Mucosa of descending colon (tissue), 3 donors: ENCODE results near the gene RPL26. TPM values are rescaled to one million over a fixed set of nuclear protein-coding genes. Genes with fewer than 3 reads are reported as not detected.

Experiments
- ATAC-seq: fragments of 200-7000 bp; cut with Tn5 transposase; one replicate; pipeline ENCODE4 v1.9.1; 2020; ENCODE audit warnings: mild to moderate bottlenecking, moderate library complexity
- DNase-seq, 3 donors: peaks; one replicate each; pipeline ENCODE4 v3.0.0-alpha.2; 2020
- H3K36me3 ChIP-seq: fragments of 200-600 bp; one replicate; pipeline ENCODE4 v1.8.0; 2021; ENCODE audit warnings: low read depth, mild to moderate bottlenecking
- H3K4me1 ChIP-seq: fragments of 200-600 bp; one replicate; pipeline ENCODE4 v1.8.0; 2021; ENCODE audit warnings: low read depth, mild to moderate bottlenecking
- H3K4me3 ChIP-seq: fragments of 200-600 bp; one replicate; pipeline ENCODE4 v1.8.0; 2021; ENCODE audit warnings: mild to moderate bottlenecking
- H3K9me3 ChIP-seq: fragments of 200-600 bp; one replicate; pipeline ENCODE4 v1.8.0; 2021; ENCODE audit warnings: mild to moderate bottlenecking
- CTCF ChIP-seq: fragments of 200-600 bp; IDR thresholded peaks from one replicate; pipeline ENCODE4 v1.8.0; 2022; ENCODE audit warnings: antibody characterized with exemption, mild to moderate bottlenecking
- intact Hi-C, 2 donors: fragments of 100-400 bp; cut with DNase I in 1 of 2; cut with micrococcal nuclease in 1 of 2; formaldehyde crosslinking; loops; one replicate each; pipeline versions ENCODE4 v1.11.0 to v1.11.1; 2022; cut with DNase I, micrococcal nuclease
- total RNA-seq, 3 donors: library from RNA; stranded (reverse); fragmentation: NEBNext Ultra II Directional in 2 of 3; extraction: Animal tissue kit (Norgen Biotek cat#: 25700) in 2 of 3; gene quantifications; one replicate each; pipeline versions ENCODE4 v1.2.1 to v1.2.4, GENCODE V29; 2021 to 2023
- donor health status: DM: no; HTN: no; CAD: no; lungs with moderate emphysema.
- donor health status: DM: no; HTN: no; CAD: no.
- donor health status: DM: no; HTN: yes; CAD: no.

Gene RPL26
- total RNA-seq, 3 donors from 2014 or later, result 1,217 to 1,361 (median 1,229) TPM

- no peaks in the 10 kb centered on the region for H3K9me3 ChIP-seq
- no peak for DNase-seq
- ATAC-seq, result no peak
- H3K36me3 ChIP-seq, result no peaks in the 10 kb centered on the region
- no peaks in the 10 kb centered on the region for H3K4me1 ChIP-seq
- no peak for TF ChIP-seq CTCF
- H3K4me3 ChIP-seq, result no peak overlapping the region
- intact Hi-C loops, result no loop called here
These were observed 13.0 kb downstream of the RPL26 start for GRCh38 chr17:8369944-8370343.

DNA sequence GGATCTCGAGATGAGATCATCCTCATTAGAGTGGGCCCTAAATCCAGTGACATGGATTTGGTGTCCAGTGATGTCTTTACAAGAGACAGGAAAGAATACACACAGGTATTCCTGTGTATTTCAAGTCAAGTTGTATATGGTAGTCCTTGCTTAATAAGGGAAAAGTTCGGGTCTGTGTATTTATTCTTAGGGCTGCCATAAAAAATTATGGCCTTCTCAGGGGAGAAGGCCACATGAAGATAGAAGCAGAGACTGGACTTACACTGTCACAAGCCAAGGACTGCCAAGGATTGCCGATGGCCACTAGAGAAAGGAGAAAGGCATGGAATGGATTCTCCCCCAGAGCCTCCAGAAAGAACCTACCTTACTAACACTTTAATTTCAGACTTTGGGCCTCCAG lies 14.8 kb downstream of the RPL26 start:
- intact Hi-C loops, result no loop called here
- H3K4me3 ChIP-seq, result no peak overlapping the region
- no peaks in the 10 kb centered on the region for H3K4me1 ChIP-seq
- no peak for ATAC-seq
- no peak for DNase-seq
- TF ChIP-seq CTCF, result no peak
- no peaks in the 10 kb centered on the region for H3K36me3 ChIP-seq
- no peaks in the 10 kb centered on the region for H3K9me3 ChIP-seq

DNA sequence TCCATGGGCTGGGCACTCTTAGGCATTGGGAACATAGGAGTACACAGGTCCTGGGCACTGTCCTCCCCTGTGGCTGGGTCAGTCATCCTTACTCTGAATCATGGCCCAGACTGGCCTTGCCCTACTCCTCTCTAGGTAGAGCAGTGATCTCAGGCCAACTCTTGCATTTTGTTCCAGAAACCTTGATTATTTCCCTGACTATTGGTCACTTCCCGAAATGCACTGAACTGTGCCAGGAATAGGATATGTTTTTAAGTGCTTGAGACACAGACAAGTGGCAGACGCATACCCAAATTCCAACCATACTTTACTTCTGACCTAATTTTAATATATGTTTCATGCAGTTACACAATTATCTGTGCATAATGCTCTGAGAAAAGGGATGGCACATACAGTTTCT lies 16.8 kb downstream of the RPL26 start:
- DNase-seq, result no peak
- Histone ChIP-seq H3K4me1 (no peaks in the 10 kb centered on the region), H3K36me3 (no peaks in the 10 kb centered on the region), H3K9me3 (no peaks in the 10 kb centered on the region), H3K4me3 (no peak overlapping the region)
- intact Hi-C loops, result no loop called here
- no peak for TF ChIP-seq CTCF
- no peak for ATAC-seq

GRCh38 chr17:8365143-8365542 lies 17.9 kb downstream of the RPL26 start:
- DNase-seq (no peak), ATAC-seq (no peak)
- intact Hi-C loops, result no loop called here
- H3K4me3 ChIP-seq, result no peak overlapping the region
- no peak for TF ChIP-seq CTCF
- no peaks in the 10 kb centered on the region for H3K36me3 ChIP-seq
- no peaks in the 10 kb centered on the region for H3K4me1 ChIP-seq
- H3K9me3 ChIP-seq, result no peaks in the 10 kb centered on the region

DNA sequence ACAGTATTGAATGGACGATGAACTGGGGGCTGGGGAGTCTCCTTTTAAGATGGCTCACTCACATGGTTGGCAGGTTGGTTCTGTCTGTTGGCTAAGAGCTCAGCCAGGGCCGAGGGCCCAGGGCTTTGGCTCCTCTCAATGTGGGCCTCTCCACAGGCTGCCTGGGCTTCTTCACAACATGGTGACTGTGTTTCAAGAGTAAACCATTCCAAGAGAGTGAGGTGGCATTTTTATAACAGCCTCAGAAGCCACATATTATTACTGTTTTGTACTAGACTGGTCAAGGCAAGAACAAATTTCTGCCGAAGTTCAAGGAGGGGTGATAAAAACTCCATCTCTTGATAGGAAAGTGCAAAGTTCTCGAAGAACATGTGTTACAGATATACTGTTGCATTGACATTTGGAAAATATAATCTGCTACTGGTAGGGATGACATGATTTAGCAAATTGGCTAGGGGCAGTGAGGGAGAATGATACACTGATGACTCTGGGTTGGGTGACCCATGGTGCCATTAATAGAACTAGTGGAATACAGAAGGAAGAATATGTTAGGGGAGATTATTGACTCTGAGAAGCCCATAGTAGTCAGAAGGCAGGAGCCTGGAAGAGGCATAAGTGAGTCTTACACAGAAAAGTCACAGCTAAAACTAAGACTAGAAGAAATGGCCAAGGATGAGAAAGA lies 20.2 kb downstream of the RPL26 start:
- no peak for ATAC-seq
- H3K4me1 ChIP-seq, result no peaks in the 10 kb centered on the region
- no peaks in the 10 kb centered on the region for H3K36me3 ChIP-seq
- H3K9me3 ChIP-seq, result no peaks in the 10 kb centered on the region
- intact Hi-C loops, result no loop called here
- no peak for DNase-seq
- H3K4me3 ChIP-seq, result no peak overlapping the region
- no peak for TF ChIP-seq CTCF

GRCh38 chr17:8360751-8361150 lies 22.2 kb downstream of the RPL26 start:
- intact Hi-C loops, result no loop called here
- no peak for ATAC-seq

More at GRCh38 chr17:8360751-8361150, 22.2 kb downstream of the RPL26 start:
- DNase-seq, result no peak
- Histone ChIP-seq H3K36me3 (no peaks in the 10 kb centered on the region), H3K9me3 (no peaks in the 10 kb centered on the region), H3K4me3 (no peak overlapping the region), H3K4me1 (no peaks in the 10 kb centered on the region)
- TF ChIP-seq CTCF, result no peak
